RCC 7860 (cell line): ENCODE results near the gene SLC4A8.
A peak's percentile ranks its signal among the peaks of the same experiment; 100 is the strongest.
"Not testable (repeated sequence)": the region's sequence is repeated elsewhere in the genome, so short reads cannot be mapped to it uniquely, and the experiment has no call there.

Experiments used
- DNase-seq: peaks from one replicate; pipeline ENCODE4 v3.0.0-alpha.2; 2015; ENCODE audit warnings: low spot score
- FAIRE-seq: peaks from 2 replicates; lab custom pipeline; 2012; peaks lifted over from hg19 to GRCh38; lab: Jason Lieb, UNC

SLC4A8 gene

DNA sequence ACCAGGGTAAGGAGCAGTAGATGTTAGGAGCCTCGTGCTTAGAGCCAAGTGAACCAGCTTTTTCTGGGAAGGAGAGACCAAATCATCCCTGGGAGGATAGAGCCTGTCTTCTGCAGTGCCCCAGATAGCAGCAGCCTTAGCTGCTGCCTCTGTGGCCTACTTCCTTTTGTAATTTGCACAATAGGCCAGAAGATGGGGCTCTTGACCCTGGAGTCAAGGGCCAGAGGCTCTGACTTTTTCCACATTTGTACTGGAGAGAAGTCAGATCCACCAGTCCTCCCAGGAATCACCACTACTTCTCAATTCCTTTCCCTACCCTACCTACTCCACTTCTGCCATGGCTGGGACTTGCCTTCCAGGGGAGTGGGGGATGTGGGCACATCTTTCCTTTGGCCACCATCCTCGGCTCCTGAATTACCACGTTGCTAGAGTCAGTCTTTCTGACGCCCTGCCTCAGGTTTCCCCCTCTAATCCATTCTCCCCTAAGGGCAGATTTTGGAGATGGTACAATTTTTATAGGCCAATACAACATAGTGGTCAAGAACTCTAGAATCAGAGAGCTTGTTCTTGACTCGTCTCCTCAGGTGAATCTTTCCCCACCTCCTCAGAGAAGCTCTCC lies 3.3 kb upstream of the SLC4A8 start:
- FAIRE-seq, result no peak
- DNase-seq, result peak; percentile 45

DNA sequence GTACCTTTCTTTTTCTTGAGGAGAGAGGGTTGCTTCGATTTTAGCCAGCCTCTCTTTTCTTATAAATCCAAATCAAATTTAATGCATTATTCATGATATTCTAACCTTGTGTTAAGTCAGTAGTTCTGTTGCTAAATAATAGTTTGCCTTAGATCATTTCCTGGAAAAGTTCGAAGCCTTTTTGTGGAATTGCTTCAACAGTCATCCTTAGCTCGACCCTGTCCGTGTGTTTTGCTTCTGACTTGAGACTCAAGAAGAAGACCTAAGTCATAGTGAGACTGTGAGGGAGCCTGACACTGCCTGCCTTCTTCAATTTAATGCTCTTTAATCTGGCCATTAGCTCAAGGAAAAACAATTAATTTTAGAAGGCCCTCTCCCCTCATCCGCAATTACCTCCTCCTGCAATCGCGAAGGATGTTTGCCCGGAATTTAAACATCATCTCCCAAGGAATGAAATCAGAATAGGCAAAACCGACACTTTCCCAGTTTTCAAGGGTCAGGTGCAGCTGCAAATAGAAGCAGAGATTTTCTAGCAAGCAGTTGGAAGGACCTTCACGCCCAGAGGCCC lies 453 bp upstream of the SLC4A8 start:
- FAIRE-seq, result no peak
- no peak for DNase-seq

DNA sequence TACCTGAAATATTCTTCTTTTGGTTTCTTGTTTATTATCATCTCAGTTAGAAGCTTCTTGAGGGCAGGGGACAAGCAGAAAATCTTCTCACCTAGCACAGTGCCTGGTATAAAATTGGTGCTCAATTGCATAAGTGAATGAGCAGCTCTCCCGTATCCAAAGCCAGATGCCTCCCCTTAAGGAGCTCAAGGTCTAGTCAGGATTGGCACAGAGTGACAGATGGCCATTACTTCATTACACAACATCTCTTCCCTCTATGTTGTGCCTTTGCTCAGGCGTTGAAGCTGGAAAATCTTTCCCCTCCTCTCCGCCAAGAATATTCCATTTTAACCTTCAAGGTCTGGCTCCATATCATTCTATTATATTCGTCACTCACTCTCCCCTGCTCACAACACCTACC lies 3.6 kb downstream of the SLC4A8 start:
- no peak for FAIRE-seq
- DNase-seq, result no peak

DNA sequence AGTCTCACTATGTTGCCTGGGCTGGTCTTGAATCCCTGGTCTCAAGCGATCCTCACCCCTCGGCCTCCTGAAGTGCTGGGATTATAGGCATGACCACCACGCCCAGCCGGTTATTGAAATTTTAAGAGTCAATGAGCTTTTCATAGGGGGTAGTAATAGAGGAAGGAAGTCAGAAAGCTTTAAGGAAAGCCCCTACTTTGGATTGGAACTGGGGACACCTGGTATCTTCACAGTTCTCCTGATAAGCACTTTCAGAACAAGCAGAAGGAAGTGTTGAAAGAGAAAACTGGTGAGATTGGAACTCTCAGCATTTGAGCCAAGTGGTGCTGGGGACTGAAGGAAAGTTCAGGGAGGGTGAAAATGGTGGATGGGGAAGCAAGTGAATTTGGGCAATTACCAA lies 5.1 kb downstream of the SLC4A8 start:
- FAIRE-seq (no peak), DNase-seq (no peak)

DNA sequence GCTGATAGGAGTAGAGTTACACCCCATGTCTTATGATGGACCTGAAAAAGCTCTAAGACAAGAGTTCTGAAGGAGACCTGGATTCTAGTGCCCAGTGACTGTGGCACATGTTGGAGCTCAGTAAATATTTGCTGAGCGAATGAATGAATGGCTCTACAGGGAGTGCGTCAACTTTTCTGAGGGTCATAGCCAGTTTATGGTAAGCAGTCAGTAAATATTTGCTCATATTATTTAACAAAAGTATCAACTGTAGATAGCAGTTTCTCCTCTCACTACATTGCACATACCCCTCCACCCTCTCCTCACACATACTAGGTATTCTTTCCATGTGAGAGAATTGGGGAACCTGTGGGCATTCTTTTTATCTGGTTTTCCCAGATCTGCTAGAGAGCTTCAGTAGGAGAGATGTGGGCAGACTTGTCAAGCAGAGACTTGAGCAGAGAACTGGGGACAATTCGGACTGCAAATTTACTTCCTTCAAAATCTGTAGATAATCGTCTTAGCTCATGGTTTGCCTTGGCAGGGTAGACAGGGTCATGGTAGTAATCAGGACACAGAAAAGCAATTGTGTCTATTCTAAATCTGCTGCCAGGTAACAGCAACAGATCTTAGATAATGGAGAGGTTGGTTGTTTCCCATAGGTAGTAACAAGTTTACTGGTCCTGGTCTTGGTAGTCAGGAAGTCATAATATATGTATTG lies 5.7 kb downstream of the SLC4A8 start:
- DNase-seq (no peak), FAIRE-seq (no peak)

DNA sequence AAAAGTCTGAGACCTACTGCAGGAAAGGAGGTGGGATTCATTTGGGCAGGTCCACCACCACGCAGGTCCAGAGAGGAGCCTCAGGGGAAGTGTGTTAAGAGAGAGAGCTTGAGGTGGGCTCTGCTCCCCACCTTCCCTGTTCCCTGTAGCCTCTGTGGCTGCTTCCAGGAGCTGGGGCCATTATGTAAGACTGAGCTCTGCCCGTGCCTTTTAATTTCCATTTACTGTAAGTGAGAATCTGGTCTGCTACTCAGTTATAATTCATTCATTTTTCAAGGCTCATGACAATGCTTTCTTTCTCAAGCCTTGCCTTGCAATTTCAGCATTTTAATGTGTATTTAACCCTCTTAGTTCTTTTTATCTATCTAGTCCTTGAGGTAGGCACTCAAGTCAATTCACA lies 8.3 kb downstream of the SLC4A8 start:
- FAIRE-seq, result no peak
- no peak for DNase-seq

DNA sequence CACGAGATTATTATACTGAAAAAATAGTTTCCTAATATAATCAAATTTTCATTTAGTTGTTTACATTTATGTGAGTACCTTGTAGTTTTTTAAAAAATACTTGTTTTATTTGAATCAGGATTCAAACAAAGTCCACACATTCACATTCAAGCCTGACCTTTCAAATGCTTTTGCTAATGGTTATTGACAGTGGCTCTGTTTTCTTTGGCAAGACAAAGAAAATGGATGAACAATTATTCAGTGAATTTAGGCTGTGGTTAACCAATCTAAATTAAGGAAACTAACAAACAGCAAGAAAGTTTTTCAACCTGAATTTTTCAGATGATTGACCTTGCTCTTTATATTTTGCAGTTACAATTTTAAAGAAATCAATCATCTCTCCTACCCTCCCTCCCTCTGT lies 9.7 kb downstream of the SLC4A8 start:
- FAIRE-seq (no peak), DNase-seq (no peak)

DNA sequence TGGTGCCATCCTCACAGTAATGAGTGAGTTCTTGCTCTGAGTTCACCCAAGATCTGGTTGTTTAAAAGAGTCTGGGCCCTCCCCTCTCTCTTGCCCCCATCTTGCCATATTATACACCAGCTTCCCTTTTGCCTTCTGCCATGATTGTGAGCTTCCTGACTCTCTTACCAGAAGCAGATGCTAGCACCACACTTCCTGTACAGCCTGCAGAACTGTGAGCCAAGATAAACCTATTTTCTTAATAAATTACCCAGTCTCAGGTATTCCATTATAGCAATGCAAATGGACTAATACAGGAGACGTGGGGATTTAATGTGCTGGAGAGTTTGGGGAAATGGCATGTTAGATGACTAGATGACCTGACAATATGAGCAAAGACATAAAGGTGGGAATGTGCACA lies 12.8 kb downstream of the SLC4A8 start:
- no peak for DNase-seq
- no peak for FAIRE-seq

DNA sequence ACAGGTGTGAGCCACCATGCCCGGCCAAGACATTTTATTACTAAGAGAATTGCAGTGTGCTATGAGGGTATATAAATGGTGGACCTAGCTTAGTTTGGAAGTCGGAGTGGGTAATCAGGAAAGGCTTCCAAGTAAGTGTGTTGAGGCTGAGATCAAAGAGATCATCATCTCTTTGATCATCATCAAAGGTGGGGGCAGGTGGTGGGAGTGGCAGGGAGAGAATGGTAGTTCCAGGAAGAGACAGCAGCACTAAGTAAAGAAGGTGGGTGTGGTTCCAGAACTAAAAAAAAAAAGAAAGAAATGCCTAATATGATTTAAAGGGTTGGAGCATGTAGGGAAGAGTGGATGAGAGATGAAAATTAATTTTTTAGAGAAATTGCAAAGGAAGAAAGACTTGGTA lies 14.7 kb downstream of the SLC4A8 start:
- DNase-seq, result no peak
- no peak for FAIRE-seq

DNA sequence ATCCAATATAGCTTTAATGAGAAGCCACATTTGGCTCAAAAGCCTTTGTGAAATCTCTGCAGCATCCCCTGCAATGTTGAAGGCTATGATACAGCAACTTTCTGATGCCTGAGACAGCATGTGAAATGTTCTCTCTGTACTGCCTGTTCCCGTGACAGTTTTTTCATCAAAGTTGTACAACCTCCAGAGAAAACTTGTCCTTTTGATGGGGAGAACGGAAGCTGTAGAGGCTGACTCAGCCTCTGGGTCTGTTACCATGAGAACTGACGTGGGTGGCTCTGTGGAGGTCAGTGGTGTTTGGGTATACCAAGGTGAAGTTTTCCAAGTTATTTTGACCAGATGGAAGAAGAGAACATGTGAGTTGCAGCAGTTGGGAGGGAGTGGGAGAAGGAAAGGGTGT lies 17.0 kb downstream of the SLC4A8 start:
- FAIRE-seq (no peak), DNase-seq (no peak)

DNA sequence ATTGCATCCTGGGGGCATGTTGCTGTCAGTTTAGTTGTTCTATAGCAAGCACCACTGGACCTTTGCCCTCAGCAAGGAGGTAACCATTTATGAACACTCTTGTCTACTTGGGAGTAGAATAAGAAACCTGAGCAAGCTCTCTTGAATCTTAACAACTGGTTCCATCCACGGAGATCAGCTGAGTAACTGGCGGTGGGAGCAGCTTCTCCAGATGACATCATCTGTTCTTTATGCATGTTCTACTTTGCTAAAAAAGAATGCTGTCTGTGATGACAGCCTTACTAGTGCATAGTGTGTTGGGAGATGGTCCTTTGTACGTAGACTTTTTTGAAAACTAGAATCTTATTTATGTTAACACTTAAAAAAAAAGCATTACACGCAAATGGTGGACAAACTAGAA lies 17.7 kb downstream of the SLC4A8 start:
- FAIRE-seq (no peak), DNase-seq (no peak)

DNA sequence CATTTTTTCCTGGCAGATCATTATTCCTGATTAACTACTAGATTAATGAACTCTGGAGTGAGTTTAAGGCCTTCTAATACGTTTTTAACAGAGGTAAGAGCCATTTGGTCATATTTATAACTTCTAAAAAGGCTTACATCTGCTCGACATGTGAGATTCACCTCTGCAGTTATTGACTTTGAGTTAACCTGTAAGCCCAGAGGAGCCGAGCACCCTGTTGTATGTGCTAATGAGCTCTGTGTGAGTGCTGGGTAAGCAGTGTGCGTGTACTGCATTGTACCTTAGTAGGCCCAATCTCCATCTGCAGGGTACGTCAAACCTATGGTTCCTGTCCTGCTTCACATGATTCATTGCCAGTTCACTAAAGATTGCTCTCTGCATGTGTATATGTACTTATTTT lies 18.9 kb downstream of the SLC4A8 start:
- no peak for DNase-seq
- no peak for FAIRE-seq

DNA sequence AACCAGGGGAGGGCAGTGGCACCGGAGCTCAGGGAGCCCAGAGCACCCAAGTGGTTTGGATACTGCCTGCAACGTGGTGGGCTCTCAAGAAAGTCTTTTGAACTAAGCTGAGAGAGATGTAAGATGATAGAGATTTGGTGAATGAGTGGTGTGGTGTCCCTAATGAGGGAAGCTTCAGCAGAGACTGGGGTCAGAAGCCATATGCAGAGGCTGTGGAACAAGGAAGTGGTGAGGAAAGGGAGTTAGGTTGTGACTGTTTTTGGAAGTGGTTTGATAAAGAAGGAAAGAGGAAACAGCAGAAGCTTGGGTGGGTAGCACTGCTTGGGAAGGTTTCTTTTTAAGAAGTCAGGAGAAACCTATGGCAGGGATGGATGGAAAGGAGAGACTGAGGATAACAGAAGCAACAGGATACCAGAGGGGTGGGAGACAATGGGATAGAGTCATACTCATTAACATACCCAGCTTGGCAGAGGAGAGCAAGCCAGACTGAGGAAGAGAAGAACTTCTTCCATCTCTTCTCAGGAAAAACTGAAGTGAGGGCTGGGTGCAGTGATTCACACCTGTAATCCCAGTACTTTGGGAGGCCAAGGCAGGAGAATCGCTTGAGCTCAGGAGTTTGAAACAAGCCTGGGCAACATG lies 24.1 kb downstream of the SLC4A8 start:
- FAIRE-seq (no peak), DNase-seq (no peak)

DNA sequence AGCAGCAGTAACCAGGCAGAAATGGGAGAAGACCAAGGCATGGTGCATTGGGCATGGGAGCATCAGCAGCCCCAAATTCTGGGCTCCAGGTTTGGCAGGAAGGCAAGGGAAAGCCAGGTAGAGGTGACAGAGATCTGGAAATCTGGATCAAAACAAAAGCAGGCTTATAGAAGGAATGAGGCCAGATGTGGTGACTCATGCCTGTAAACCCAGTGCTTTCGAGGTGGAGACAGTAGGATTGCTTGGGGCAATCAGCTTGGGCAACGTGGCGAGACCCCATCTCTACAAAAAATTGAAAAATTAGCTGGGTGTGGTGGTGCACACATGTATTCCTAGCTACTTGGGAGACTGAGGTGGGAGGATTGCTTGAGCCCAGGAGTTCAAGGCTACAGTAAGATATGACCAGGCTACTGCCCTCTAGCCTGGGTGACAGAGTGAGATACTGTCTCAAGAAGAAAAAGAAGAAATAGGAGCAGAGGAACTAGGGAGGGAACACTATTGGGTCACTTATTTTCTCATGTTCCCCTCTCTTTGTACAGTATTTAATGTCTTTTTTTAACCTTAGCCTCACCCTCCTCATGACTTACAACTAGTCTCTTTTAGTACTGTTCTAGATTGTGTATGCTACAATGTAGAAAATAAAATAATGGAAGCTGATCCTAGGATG lies 25.1 kb downstream of the SLC4A8 start:
- no peak for FAIRE-seq
- no peak for DNase-seq

DNA sequence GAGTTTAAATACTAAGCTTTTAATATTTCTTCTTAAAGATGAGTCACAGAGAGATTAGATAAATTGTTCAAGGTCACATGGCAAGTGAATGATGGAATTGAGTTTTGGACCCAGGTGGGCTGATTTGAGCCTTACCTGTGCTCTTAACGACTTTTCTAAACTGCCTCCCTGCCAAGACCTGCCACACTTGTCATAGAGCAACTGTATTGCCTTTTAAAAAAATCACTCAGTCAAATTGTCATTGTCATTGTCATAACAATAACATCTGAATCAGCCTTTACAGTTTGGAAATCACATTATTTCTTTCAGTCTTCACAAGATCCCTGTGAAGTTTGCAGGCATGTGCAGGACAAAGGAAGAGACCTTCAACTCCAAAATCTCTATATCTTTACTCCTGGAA lies 25.7 kb downstream of the SLC4A8 start:
- DNase-seq, result no peak
- no peak for FAIRE-seq

DNA sequence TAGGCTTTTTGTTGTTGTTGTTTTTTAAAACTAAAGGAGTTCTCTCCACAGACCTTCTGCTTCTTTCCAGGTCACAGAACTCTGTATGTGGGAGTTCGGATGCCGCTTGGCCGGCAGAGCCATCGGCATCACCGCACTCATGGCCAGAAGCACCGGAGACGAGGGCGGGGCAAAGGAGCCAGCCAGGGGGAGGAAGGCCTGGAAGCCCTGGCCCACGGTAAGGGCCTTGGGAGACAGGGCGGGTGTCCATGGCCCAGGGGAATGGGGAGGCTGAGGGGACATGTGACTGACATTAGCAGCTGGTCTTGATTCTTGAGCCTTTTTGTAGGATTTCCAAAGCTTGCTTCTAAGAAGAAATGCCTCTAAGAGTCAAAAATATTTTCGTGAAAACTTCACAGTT lies 26.2 kb downstream of the SLC4A8 start:
- FAIRE-seq, result no peak
- DNase-seq, result no peak

DNA sequence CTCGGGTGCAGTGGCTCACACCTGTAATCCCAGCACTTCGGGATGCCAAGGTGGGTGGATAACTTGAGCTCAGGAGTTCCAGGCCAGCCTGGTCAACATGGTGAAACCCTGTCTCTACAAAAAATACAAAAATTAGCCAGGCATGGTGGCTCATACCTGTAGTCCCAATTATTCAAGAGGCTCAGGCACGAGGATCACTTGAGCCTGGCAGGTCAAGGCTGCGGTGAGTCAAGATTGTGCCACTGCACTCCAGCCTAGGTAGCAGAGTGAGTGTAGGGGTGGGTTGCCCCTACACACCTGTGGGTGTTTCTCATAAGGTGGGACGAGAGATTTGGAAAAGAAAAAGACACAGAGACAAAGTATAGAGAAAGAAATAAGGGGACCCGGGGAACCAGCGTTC lies 29.4 kb downstream of the SLC4A8 start:
- not testable (repeated sequence) for DNase-seq, FAIRE-seq

DNA sequence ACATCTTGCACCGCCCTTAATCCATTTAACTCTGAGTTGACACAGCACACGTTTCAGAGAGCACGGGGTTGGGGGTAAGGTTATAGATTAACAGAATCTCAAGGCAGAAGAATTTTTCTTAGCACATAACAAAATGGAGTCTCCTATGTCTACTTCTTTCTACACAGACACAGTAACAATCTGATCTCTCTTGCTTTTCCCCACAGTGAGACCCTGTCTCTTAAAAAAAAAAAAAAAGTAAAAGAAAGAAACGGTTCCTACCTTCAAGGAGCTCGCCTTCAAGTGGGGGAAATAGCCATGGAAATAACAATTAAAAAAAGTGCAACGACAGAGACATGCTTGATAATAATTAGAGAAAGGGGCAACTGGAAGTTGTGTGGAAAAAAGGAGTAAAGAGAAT lies 30.4 kb downstream of the SLC4A8 start:
- not testable (repeated sequence) for FAIRE-seq, DNase-seq

DNA sequence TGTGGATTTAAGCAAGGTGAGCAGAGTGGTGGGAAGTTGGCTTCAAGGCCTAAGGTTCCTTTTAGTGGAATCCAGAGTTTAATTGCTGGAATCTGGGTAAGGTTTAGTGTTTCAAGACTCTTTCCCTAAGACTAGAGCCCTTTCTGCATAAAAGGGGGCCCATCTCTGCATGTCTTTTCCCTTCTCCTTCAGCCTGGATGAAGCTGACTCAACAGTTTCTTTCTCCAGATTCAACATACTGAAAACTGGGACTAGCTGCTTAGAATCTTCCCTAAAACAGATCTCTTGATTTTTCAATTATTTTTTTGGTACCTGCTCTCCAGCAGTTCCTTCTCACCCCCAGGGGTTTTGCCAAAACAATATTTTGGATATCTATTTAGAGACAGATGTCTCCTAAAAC lies 34.0 kb downstream of the SLC4A8 start:
- DNase-seq (no peak), FAIRE-seq (no peak)

DNA sequence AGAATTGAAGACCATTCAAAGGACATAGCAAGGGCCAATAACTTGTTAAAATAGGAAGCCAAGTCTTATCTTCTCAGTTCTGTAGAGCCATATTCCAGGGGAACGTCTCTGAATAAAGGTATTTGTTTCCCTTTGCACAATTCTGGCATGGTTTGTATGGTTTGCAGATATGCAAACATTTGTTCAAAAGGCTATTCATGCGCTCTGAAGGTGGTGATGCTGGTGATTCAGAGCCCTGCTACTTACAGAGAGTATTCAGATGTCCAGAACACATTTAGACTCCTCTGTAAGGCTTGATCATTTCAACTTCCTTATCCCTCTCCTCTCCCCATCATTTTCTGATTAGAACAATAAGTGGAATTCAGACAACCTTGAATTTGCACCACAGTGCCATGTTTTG lies 35.9 kb downstream of the SLC4A8 start:
- DNase-seq, result no peak
- FAIRE-seq, result no peak

DNA sequence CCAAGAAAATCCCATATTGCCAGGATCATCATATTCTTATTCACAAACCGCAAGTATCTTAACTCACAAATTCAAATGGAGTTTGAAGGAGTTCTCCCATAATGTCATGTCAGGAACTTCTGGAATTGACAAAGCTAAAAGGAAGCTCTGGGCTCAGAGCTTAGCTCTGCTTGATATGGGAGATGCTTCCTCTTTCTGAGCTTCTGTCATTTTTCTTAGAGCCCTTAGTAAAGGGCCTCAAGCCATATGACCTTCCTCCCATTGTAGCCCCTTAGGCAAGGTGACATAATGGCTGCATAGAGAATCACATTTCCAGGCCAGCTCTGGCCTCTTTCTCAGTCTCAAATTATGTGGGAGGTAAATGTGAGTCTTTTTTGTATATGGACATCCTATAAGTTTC lies 40.9 kb downstream of the SLC4A8 start:
- FAIRE-seq, result no peak
- no peak for DNase-seq

DNA sequence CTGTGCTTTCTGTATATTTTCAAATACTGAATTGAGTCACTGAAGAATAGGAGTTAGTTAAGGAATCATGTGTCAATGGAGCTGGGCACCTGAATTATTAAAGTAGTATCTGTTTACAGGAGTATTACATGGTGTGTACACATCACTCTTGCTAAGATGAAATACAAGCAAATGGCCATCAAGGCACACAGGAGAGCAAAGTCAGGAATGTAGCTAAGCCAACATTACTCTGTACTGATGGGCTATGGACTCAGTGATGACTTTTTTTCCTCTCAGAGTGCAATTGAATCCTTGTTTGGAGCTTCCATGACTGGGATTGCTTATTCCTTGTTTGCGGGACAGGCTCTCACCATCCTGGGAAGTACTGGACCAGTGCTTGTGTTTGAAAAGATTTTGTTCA lies 45.5 kb downstream of the SLC4A8 start:
- no peak for DNase-seq
- no peak for FAIRE-seq
